DND-41 (cell line): ENCODE data around the gene RTN4IP1.
"Not testable (repeated sequence)": the region's sequence is repeated elsewhere in the genome, so short reads cannot be mapped to it uniquely, and the experiment has no call there.

Source experiments
- ATAC-seq: fragments of 200-7000 bp; cut with Tn5 transposase; 3 replicates; pipeline ENCODE4 v1.9.1; 2021; ENCODE audit warnings: low read depth; ENCODE audit not compliant: insufficient read depth
- DNase-seq: peaks from one replicate; pipeline ENCODE4 v3.0.0-alpha.2; 2020
- H2AFZ ChIP-seq: 2 replicates; pipeline ENCODE4 v1.6.0; 2012; ENCODE audit warnings: low read depth, low read length
- H3K27ac ChIP-seq: 2 replicates; pipeline ENCODE4 v1.5.1; 2012; ENCODE audit warnings: low read length, inconsistent platforms
- H3K27me3 ChIP-seq: fragments of 200-600 bp; sonication (generic); 2 replicates; pipeline ENCODE4 v1.6.0; 2012; ENCODE audit warnings: low read length, mild to moderate bottlenecking, inconsistent platforms; ENCODE audit not compliant: insufficient read depth, poor library complexity
- H3K36me3 ChIP-seq: 2 replicates; pipeline ENCODE4 v1.5.1; 2012; ENCODE audit warnings: low read length, inconsistent platforms; ENCODE audit not compliant: insufficient read depth
- H3K4me1 ChIP-seq: 2 replicates; pipeline ENCODE4 v1.5.1; 2012; ENCODE audit warnings: mild to moderate bottlenecking, low read length; ENCODE audit not compliant: insufficient read depth
- H3K4me2 ChIP-seq: 2 replicates; pipeline ENCODE4 v1.6.0; 2012; ENCODE audit warnings: mild to moderate bottlenecking, moderate library complexity, low read length, inconsistent platforms; ENCODE audit not compliant: insufficient read depth
- H3K4me3 ChIP-seq, 2 experiments: fragments of 200-600 bp in 1 of 2; shearing (Covaris generic) in 1 of 2; 2 replicates each; pipeline ENCODE4 v1.5.1; 2012 to 2016; ENCODE audit warnings: inconsistent platforms in 2 of 2, low read length in 2 of 2, mild to moderate bottlenecking in 2 of 2, low read depth in 1 of 2, moderate library complexity in 1 of 2
- H3K79me2 ChIP-seq: 2 replicates; pipeline ENCODE4 v1.6.0; 2012; ENCODE audit warnings: low read length, inconsistent platforms; ENCODE audit not compliant: insufficient read depth
- H3K9ac ChIP-seq: 2 replicates; pipeline ENCODE4 v1.6.0; 2012; ENCODE audit warnings: low read depth, mild to moderate bottlenecking, inconsistent platforms, low read length, moderate library complexity
- H3K9me3 ChIP-seq: 2 replicates; pipeline ENCODE4 v1.5.1; 2012; ENCODE audit warnings: low read length, moderate library complexity, mild to moderate bottlenecking, inconsistent platforms; ENCODE audit not compliant: insufficient read depth, severe bottlenecking
- H4K20me1 ChIP-seq: 2 replicates; pipeline ENCODE4 v1.6.0; 2012; ENCODE audit warnings: low read length; ENCODE audit not compliant: insufficient read depth
- EZH2 ChIP-seq: IDR thresholded peaks from 3 replicates; pipeline ENCODE4 v1.6.1; 2012; ENCODE audit warnings: borderline replicate concordance, low read depth, mild to moderate bottlenecking, moderate library complexity, low read length, inconsistent platforms; ENCODE audit not compliant: severe bottlenecking
- TF ChIP-seq, protein P1 (sequence below): IDR thresholded peaks from 2 replicates; pipeline ENCODE4 v1.5.1; 2012; ENCODE audit warnings: borderline replicate concordance, low read length, moderate library complexity, mild to moderate bottlenecking; ENCODE audit not compliant: poor library complexity, severe bottlenecking; ENCODE audit errors: extremely low read depth

Gene RTN4IP1

DNA sequence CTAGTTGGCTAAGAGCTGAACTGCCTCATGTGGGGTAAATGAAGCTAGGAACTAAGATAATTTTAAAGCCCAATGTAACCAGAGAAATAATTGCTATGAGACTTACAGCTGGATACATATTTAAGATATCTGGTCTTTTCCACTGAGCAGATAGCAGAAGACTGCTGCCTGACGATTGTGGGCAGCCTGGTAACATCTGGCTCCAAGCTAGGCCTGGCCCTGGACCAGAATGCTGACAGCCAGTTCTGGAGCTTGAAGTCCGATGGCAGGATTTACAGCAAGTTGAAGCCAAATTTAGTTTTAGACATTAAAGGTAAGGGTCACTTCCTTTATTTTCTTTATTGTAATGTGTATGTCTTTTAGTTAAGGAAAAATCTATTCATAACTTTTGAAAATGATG, 65.7 kb downstream of the RTN4IP1 start:
- Histone ChIP-seq H3K27ac (no peak overlapping the region), H3K4me2 (no peak overlapping the region)

DNA sequence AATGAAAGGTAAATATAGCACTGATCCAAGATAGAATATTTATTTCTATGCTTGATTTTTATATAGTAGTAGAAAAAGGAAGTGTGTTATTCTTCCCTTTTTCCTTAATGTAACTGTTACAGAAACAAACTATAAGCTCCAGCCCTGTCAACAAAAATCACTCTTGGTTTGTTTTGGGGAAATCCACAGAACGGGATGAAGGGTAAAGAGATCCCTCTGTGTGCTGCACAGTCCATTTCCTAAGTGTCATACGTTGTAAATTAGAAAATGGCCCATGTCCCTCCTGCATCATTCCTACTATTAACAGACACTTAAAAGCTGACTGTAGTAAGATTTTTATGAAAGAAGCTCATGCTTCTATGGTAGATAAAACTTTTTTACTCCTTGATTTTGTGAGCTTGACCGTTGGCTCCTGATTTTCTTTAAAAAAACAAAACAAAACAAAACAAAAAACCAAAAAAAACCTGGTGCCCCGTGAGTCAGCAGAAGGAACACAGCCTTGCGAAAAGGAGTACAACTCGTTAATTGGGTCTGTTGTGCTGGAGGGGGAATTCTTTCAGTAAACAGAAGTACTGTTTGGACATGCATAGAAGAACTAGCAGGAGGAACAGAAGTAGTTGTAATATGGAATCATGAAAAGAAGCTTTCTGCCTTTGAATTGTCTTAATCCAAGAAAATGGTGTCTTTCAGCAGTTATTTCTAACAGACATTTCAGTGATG, 67.5 kb downstream of the RTN4IP1 start:
- Histone ChIP-seq H3K36me3 (peaks cover 55% of the 10 kb centered on the region), H3K4me2 (no peak overlapping the region), H3K9me3 (no peaks in the 10 kb centered on the region), H4K20me1 (no peaks in the 10 kb centered on the region), H3K27ac (no peak overlapping the region), H3K4me3 (no peak overlapping the region), H3K27me3 (no peaks in the 10 kb centered on the region), H3K9ac (no peak overlapping the region), H2AFZ (no peak overlapping the region), H3K79me2 (no peaks in the 10 kb centered on the region), H3K4me1 (no peaks in the 10 kb centered on the region)
- TF ChIP-seq EZH2, result no peak
- TF ChIP-seq, protein P1, sequence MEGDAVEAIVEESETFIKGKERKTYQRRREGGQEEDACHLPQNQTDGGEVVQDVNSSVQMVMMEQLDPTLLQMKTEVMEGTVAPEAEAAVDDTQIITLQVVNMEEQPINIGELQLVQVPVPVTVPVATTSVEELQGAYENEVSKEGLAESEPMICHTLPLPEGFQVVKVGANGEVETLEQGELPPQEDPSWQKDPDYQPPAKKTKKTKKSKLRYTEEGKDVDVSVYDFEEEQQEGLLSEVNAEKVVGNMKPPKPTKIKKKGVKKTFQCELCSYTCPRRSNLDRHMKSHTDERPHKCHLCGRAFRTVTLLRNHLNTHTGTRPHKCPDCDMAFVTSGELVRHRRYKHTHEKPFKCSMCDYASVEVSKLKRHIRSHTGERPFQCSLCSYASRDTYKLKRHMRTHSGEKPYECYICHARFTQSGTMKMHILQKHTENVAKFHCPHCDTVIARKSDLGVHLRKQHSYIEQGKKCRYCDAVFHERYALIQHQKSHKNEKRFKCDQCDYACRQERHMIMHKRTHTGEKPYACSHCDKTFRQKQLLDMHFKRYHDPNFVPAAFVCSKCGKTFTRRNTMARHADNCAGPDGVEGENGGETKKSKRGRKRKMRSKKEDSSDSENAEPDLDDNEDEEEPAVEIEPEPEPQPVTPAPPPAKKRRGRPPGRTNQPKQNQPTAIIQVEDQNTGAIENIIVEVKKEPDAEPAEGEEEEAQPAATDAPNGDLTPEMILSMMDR, result no peak
- ATAC-seq, result no peak
- DNase-seq, result no peak

More for the DNA sequence above, 65.7 kb downstream of the RTN4IP1 start:
- Histone ChIP-seq H4K20me1 (no peaks in the 10 kb centered on the region), H2AFZ (no peak overlapping the region), H3K36me3 (peaks cover 57% of the 10 kb centered on the region), H3K9ac (no peak overlapping the region), H3K4me1 (no peaks in the 10 kb centered on the region), H3K4me3 (no peak overlapping the region), H3K27me3 (no peaks in the 10 kb centered on the region), H3K79me2 (no peaks in the 10 kb centered on the region), H3K9me3 (no peaks in the 10 kb centered on the region)
- ATAC-seq, result no peak
- DNase-seq, result no peak
- no peak for TF ChIP-seq EZH2
- TF ChIP-seq, protein P1, result no peak

DNA sequence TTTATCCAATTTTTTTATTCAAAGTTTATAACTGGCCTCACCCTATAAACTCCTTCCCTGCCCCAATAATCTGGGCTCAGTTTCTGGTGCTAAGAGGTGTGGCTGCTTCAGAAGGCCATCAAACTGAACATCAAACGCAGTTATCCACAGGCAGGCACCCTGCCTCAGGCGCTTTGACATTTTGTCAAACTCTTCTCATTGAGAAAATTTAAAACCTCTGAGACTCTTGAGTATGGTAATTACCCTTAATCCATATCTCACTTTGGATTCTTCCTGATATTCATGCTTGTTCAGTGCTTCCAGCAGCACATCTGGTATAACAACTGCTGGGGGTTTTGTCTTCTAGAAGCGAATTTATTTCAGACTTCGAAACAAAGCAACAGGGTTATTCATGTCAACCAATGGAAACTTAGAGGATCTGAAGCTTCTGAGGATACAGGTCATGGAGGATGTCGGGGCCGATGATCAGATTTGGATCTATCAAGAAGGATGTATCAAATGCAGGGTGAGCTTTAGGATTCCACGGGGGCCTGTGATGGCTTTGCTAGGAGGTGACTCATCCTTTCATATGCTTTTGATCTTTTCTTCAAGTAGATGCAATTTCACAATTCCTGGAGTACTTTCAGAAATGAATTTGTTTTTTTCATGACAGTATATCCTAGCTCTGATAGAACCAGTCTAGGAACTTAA, 68.2 kb downstream of the RTN4IP1 start:
- DNase-seq, result no peak
- no peaks in the 10 kb centered on the region for H3K27me3 ChIP-seq
- H3K79me2 ChIP-seq, result no peaks in the 10 kb centered on the region
- H3K9ac ChIP-seq, result no peak overlapping the region
- TF ChIP-seq, protein P1, result no peak
- no peak for TF ChIP-seq EZH2
- no peak overlapping the region for H3K4me2 ChIP-seq
- no peak overlapping the region for H2AFZ ChIP-seq
- H4K20me1 ChIP-seq, result no peaks in the 10 kb centered on the region
- no peaks in the 10 kb centered on the region for H3K4me1 ChIP-seq
- no peak overlapping the region for H3K27ac ChIP-seq
- no peak overlapping the region for H3K4me3 ChIP-seq
- no peak for ATAC-seq
- H3K9me3 ChIP-seq, result no peaks in the 10 kb centered on the region
- H3K36me3 ChIP-seq, result peaks cover 52% of the 10 kb centered on the region; the same call in 1 of the 2 replicates

- H2AFZ ChIP-seq, H3K9me3 ChIP-seq, H3K27me3 ChIP-seq, H4K20me1 ChIP-seq, ATAC-seq, H3K4me3 ChIP-seq, H3K4me1 ChIP-seq, H3K27ac ChIP-seq, H3K9ac ChIP-seq, H3K79me2 ChIP-seq, H3K4me2 ChIP-seq, DNase-seq: not testable (repeated sequence)
- H3K36me3 ChIP-seq, result peaks cover 51% of the 10 kb centered on the region; the same call in 1 of the 2 replicates
Observed at GRCh38 chr6:106559659-106560058, 69.6 kb downstream of the RTN4IP1 start.
